Endothelial cell of umbilical vein (primary cell): ENCODE data around the gene SCAPER. TPM values are rescaled to one million over a fixed set of nuclear protein-coding genes. Genes with fewer than 3 reads are reported as not detected.

Experiments used
- BruUV-seq: library from RNA; stranded (reverse); fragments of 400-500 nt; replicated peaks from 2 replicates; lab custom pipeline; 2021; lab: Mats Ljungman, UMichigan
- CTCF ChIA-PET: fragments of 300-600, 350-600 bp; sonication (Branson Sonifier 250); formaldehyde crosslinking; loops from one replicate; lab custom pipeline; 2021; ENCODE audit warnings: antibody characterized with exemption, inconsistent platforms; lab: Charles Lee
- POLR2A ChIA-PET: fragments of 300-600, 350-600 bp; sonication (Branson Sonifier 250); formaldehyde crosslinking; loops from one replicate; lab custom pipeline; 2021; ENCODE audit warnings: antibody characterized with exemption, inconsistent platforms; lab: Charles Lee
- DNase-seq: peaks from one replicate; pipeline ENCODE4 v3.0.0-alpha.2; 2011; ENCODE audit warnings: low read depth, low spot score
- FAIRE-seq: peaks from 2 replicates; lab custom pipeline; 2011; peaks lifted over from hg19 to GRCh38; lab: Jason Lieb, UNC
- H2AFZ ChIP-seq: 2 replicates; pipeline ENCODE4 v1.6.0; 2012; ENCODE audit warnings: low read depth, low read length, control low read depth, inconsistent platforms
- H3K27ac ChIP-seq: 2 replicates; pipeline ENCODE4 v1.5.1; 2011; ENCODE audit warnings: low read depth, mild to moderate bottlenecking, control low read depth, low read length, moderate library complexity; ENCODE audit not compliant: insufficient read depth
- H3K27me3 ChIP-seq, 2 experiments: 2 replicates each; pipeline versions ENCODE4 v1.6.0 to v1.6.1; 2011; ENCODE audit warnings: low read length in 2 of 2, mixed read lengths in 1 of 2; ENCODE audit not compliant: control insufficient read depth in 2 of 2, insufficient read depth in 2 of 2
- H3K36me3 ChIP-seq, 2 experiments: 2 replicates in 1 of 2; 3 replicates in 1 of 2; pipeline ENCODE4 v1.5.1; 2011; ENCODE audit warnings: low read length in 2 of 2, mild to moderate bottlenecking in 1 of 2, moderate library complexity in 1 of 2; ENCODE audit not compliant: control insufficient read depth in 2 of 2, insufficient read depth in 2 of 2; ENCODE audit errors: extremely low read depth in 1 of 2
- H3K4me1 ChIP-seq: 3 replicates; pipeline ENCODE4 v1.5.1; 2011; ENCODE audit warnings: mild to moderate bottlenecking, low read length; ENCODE audit not compliant: control insufficient read depth, insufficient read depth; ENCODE audit errors: extremely low read depth
- H3K4me2 ChIP-seq: 2 replicates; pipeline ENCODE4 v1.6.1; 2011; ENCODE audit warnings: low read length, control low read depth, mixed read lengths; ENCODE audit not compliant: insufficient read depth
- H3K4me3 ChIP-seq, 3 experiments: fragments of 200-600 bp in 1 of 3; sonication (generic), shearing (Covaris generic) in 1 of 3; replicated peaks in 1 of 3; 2 replicates each; pipeline ENCODE4 v1.5.1; 2011 to 2016; ENCODE audit warnings: control low read depth in 3 of 3, low read length in 3 of 3, mild to moderate bottlenecking in 2 of 3, inconsistent platforms in 1 of 3, low read depth in 1 of 3, moderate library complexity in 1 of 3; ENCODE audit not compliant: insufficient read depth in 1 of 3
- H3K79me2 ChIP-seq: 2 replicates; pipeline ENCODE4 v1.6.0; 2012; ENCODE audit warnings: low read length, inconsistent platforms; ENCODE audit not compliant: control insufficient read depth, insufficient read depth
- H3K9ac ChIP-seq: replicated peaks from 2 replicates; pipeline ENCODE3; 2011; ENCODE audit warnings: low read length, control low read depth; ENCODE audit not compliant: insufficient read depth; ENCODE audit errors: extremely low read depth
- H3K9me1 ChIP-seq: replicated peaks from 3 replicates; pipeline ENCODE4 v1.6.0; 2011; ENCODE audit warnings: mild to moderate bottlenecking, low read length; ENCODE audit not compliant: control insufficient read depth, insufficient read depth; ENCODE audit errors: extremely low read depth
- H3K9me3 ChIP-seq: replicated peaks from 2 replicates; pipeline ENCODE4 v1.5.1; 2012; ENCODE audit warnings: low read length, inconsistent platforms; ENCODE audit not compliant: control insufficient read depth, insufficient read depth
- H4K20me1 ChIP-seq: replicated peaks from 2 replicates; pipeline ENCODE3; 2011; ENCODE audit warnings: mild to moderate bottlenecking, low read length; ENCODE audit not compliant: control insufficient read depth, insufficient read depth; ENCODE audit errors: extremely low read depth
- EZH2 ChIP-seq: IDR thresholded peaks from 2 replicates; pipeline ENCODE4 v1.6.1; 2012; ENCODE audit warnings: borderline replicate concordance, low read depth, mild to moderate bottlenecking, moderate library complexity, low read length, inconsistent platforms; ENCODE audit not compliant: severe bottlenecking
- FOS ChIP-seq: IDR thresholded peaks from 2 replicates; pipeline ENCODE4 v1.6.1; 2011; ENCODE audit warnings: mild to moderate bottlenecking, low read length, moderate library complexity, borderline replicate concordance; ENCODE audit not compliant: insufficient read depth
- GATA2 ChIP-seq: IDR thresholded peaks from 2 replicates; pipeline ENCODE4 v1.7.0; 2011; ENCODE audit warnings: low read depth, mild to moderate bottlenecking, moderate library complexity, mixed read lengths, low read length; ENCODE audit not compliant: insufficient read length, insufficient read depth
- JUN ChIP-seq: IDR thresholded peaks from 2 replicates; pipeline ENCODE4 v1.6.1; 2011; ENCODE audit warnings: borderline replicate concordance, low read depth; ENCODE audit not compliant: insufficient read length, insufficient read depth
- MYC ChIP-seq: IDR thresholded peaks from one replicate; pipeline ENCODE4 v1.6.1; 2011; ENCODE audit warnings: mild to moderate bottlenecking, low read depth, low read length
- POLR2A ChIP-seq: IDR thresholded peaks from 2 replicates; pipeline ENCODE4 v1.6.1; 2012; ENCODE audit warnings: low read depth, mild to moderate bottlenecking, control low read depth, low read length
- POLR2AphosphoS5 ChIP-seq: IDR thresholded peaks from 2 replicates; pipeline ENCODE4 v1.6.1; 2012; ENCODE audit warnings: low read depth, mild to moderate bottlenecking, control low read depth, low read length, moderate library complexity; ENCODE audit not compliant: insufficient read depth
- dilution Hi-C: fragments of 300-500 bp; cut with MboI; formaldehyde crosslinking; loops from one replicate; pipeline ENCODE4 v1.15.0; 2019; ENCODE audit warnings: low sequenced_read_pairs; ENCODE audit not compliant: extremely low pct_ligation_motif_present
- intact Hi-C: fragments of 100-400 bp; cut with micrococcal nuclease; formaldehyde crosslinking; loops from one replicate; pipeline ENCODE4 v1.10.0; 2022
- polyA plus RNA-seq, 4 experiments: library from polyadenylated mRNA; depleted of rRNA in 3 of 4; stranded (reverse) in 3 of 4; unstranded in 1 of 4; fragments of >200 nt; gene quantifications; 2 replicates each; pipeline versions ENCODE4 v1.2.1 to v1.2.3, GENCODE V29; 2011 to 2012; ENCODE audit warnings: missing spikeins in 1 of 4
- total RNA-seq: library from RNA; stranded (reverse); gene quantifications from 2 replicates; pipeline ENCODE4 v1.2.3, GENCODE V29; 2021
- TF ChIP-seq, protein P1 (sequence below), 2 donors: IDR thresholded peaks; 1 replicate in 1 of 2; 2 replicates in 1 of 2; pipeline ENCODE4 v1.5.1; 2011; ENCODE audit warnings: low read length in 2 of 2, mild to moderate bottlenecking in 2 of 2, moderate library complexity in 2 of 2, control low read depth in 1 of 2, inconsistent platforms in 1 of 2, low read depth in 1 of 2; ENCODE audit not compliant: insufficient read depth in 1 of 2; ENCODE audit errors: extremely low read depth in 1 of 2
- TF ChIP-seq, protein P2 (sequence below): IDR thresholded peaks from 2 replicates; pipeline ENCODE4 v1.6.1; 2011; ENCODE audit not compliant: insufficient read depth, insufficient read length

SCAPER gene
- total and polyA plus RNA-seq, 2 donors (not counting 3 experiments of a cell fraction or from before 2014, with no cell fraction given), result 2.7 to 12.7 TPM

DNA sequence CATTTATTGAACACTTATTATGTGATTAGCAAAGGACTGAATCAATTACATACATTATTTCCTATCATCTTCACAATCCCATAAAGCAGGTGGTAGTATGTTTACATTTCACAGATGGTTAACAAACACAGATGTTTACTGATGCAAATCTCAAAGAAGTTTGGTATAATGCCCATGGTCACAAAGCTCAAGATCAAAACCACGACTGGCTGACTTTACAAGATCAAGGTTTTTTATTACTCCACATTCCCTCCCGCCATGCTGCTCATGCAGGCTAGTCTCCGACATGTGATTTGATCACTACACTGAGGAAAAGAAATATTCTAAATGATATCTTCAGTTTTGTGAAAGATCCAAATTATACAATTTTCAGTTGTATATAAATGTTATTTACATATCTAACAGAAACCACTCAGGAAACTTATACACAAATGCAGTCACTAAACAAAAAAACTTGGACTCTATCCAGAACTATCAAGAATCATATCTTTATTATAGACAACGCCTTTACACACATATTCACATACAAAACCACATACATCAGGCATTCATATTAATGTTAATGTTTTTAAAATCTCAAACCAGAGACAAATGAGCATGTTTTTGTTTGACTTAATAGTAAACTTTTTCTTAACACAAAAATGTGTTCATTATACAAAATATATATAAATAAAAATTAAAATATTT lies 235.5 kb downstream of the SCAPER start:
- no peak for FAIRE-seq
- no peak overlapping the region for H3K9ac ChIP-seq
- H3K9me1 ChIP-seq, result no peaks in the 10 kb centered on the region
- H2AFZ ChIP-seq, result no peak overlapping the region
- no peak for DNase-seq
- CTCF ChIA-PET, result no interaction called here
- BruUV-seq, result no TSS peak
- no peaks in the 10 kb centered on the region for H4K20me1 ChIP-seq
- H3K9me3 ChIP-seq, result no peaks in the 10 kb centered on the region
- no peak overlapping the region for H3K27ac ChIP-seq
- H3K4me3 ChIP-seq, result no peak overlapping the region
- H3K79me2 ChIP-seq, result no peaks in the 10 kb centered on the region
- no peak for TF ChIP-seq FOS
- TF ChIP-seq POLR2A, result no peak
- TF ChIP-seq, protein P1, sequence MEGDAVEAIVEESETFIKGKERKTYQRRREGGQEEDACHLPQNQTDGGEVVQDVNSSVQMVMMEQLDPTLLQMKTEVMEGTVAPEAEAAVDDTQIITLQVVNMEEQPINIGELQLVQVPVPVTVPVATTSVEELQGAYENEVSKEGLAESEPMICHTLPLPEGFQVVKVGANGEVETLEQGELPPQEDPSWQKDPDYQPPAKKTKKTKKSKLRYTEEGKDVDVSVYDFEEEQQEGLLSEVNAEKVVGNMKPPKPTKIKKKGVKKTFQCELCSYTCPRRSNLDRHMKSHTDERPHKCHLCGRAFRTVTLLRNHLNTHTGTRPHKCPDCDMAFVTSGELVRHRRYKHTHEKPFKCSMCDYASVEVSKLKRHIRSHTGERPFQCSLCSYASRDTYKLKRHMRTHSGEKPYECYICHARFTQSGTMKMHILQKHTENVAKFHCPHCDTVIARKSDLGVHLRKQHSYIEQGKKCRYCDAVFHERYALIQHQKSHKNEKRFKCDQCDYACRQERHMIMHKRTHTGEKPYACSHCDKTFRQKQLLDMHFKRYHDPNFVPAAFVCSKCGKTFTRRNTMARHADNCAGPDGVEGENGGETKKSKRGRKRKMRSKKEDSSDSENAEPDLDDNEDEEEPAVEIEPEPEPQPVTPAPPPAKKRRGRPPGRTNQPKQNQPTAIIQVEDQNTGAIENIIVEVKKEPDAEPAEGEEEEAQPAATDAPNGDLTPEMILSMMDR (IDR thresholded peaks at IDR 0.05; ENCODE audit: extremely low read depth in 1 of 2, insufficient read depth in 1 of 2, low read depth in 1 of 2, low read length in 2 of 2), result no peak
- no peak for TF ChIP-seq EZH2
- no peak for TF ChIP-seq MYC
- no peak for TF ChIP-seq JUN
- TF ChIP-seq, protein P2, sequence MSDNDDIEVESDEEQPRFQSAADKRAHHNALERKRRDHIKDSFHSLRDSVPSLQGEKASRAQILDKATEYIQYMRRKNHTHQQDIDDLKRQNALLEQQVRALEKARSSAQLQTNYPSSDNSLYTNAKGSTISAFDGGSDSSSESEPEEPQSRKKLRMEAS, result no peak
- TF ChIP-seq POLR2AphosphoS5, result no peak
- TF ChIP-seq GATA2, result no peak
- H3K4me1 ChIP-seq, result no peaks in the 10 kb centered on the region
- H3K4me2 ChIP-seq, result no peak overlapping the region
- no peaks in the 10 kb centered on the region for H3K36me3 ChIP-seq
- POLR2A ChIA-PET, result no interaction called here
- intact Hi-C loops, result no loop called here
- dilution Hi-C loops, result no loop called here
- no peaks in the 10 kb centered on the region for H3K27me3 ChIP-seq
